OCI-LY1 (cell line): Measurements from ENCODE around the gene GPR62.
A peak's percentile ranks its signal among the peaks of the same experiment; 100 is the strongest.

Experiments
- CTCF ChIP-seq: fragments of 200-600 bp; sonication (generic), shearing (Covaris generic); IDR thresholded peaks from 2 replicates; pipeline ENCODE4 v1.5.1; 2017; ENCODE audit warnings: mild to moderate bottlenecking, antibody characterized with exemption, low read length, moderate library complexity, mixed read lengths
- EZH2 ChIP-seq: fragments of 200-600 bp; sonication (generic), shearing (Covaris generic); IDR thresholded peaks from 2 replicates; pipeline ENCODE4 v1.8.0; 2017; ENCODE audit warnings: borderline replicate concordance, mixed run types, mild to moderate bottlenecking, antibody characterized with exemption, low read length, moderate library complexity, mixed read lengths

- TF ChIP-seq CTCF = peak; percentile 81; the same call in 1 of the 2 replicates
- no peak for TF ChIP-seq EZH2
Observed at GRCh38 chr3:51982352-51982837, 27.2 kb downstream of the GPR62 start.
